GM18951 (cell line): ENCODE results near the gene PLXNA2.

Experiments
- POLR2A ChIP-seq: IDR thresholded peaks from 4 replicates; pipeline ENCODE4 v1.6.1; 2011; ENCODE audit warnings: mild to moderate bottlenecking; ENCODE audit not compliant: insufficient read length, insufficient read depth; ENCODE audit errors: extremely low read depth
- in situ Hi-C: fragments of 300-500 bp; cut with MboI; formaldehyde crosslinking; loops from one replicate; pipeline ENCODE4 v1.12.0; 2022; ENCODE audit warnings: low sequenced_read_pairs, mixed read lengths, inconsistent platforms; ENCODE audit not compliant: unreplicated experiment

The PLXNA2 gene

GRCh38 chr1:208243967-208244916, at the start of gene PLXNA2:
Gene PLXNA2, minus strand, starts transcription at chr1:208244384. Its CDS starts 26,462 bp downstream, at chr1:208217922.
- in situ Hi-C loops, result no loop called here
- no peak for TF ChIP-seq POLR2A

GRCh38 chr1:208292908-208293307, 48.7 kb upstream of the PLXNA2 start:
- TF ChIP-seq POLR2A, result no peak
- in situ Hi-C loops, result no loop called here

- TF ChIP-seq POLR2A, result no peak
- in situ Hi-C loops, result no loop called here
These were observed 47.9 kb upstream of the PLXNA2 start for GRCh38 chr1:208291923-208292711.

GRCh38 chr1:208291129-208291528, 46.9 kb upstream of the PLXNA2 start:
- no peak for TF ChIP-seq POLR2A
- in situ Hi-C loops, result no loop called here

GRCh38 chr1:208289716-208290115, 45.5 kb upstream of the PLXNA2 start:
- in situ Hi-C loops, result no loop called here
- no peak for TF ChIP-seq POLR2A

- TF ChIP-seq POLR2A, result no peak
- in situ Hi-C loops, result no loop called here
These were observed 44.3 kb upstream of the PLXNA2 start for GRCh38 chr1:208288495-208288894.

- in situ Hi-C loops, result no loop called here
- no peak for TF ChIP-seq POLR2A
These were observed 36.7 kb upstream of the PLXNA2 start for GRCh38 chr1:208280681-208281450.

- in situ Hi-C loops, result no loop called here
- TF ChIP-seq POLR2A, result no peak
These were observed 35.8 kb upstream of the PLXNA2 start for GRCh38 chr1:208279826-208280588.

- TF ChIP-seq POLR2A, result no peak
These were observed 34.5 kb upstream of the PLXNA2 start for GRCh38 chr1:208278638-208279037.

GRCh38 chr1:208276757-208277435, 32.7 kb upstream of the PLXNA2 start:
- in situ Hi-C loops, result no loop called here
- no peak for TF ChIP-seq POLR2A

More at GRCh38 chr1:208278638-208279037, 34.5 kb upstream of the PLXNA2 start:
- in situ Hi-C loops, result no loop called here

GRCh38 chr1:208275083-208275482, 30.9 kb upstream of the PLXNA2 start:
- in situ Hi-C loops, result no loop called here
- no peak for TF ChIP-seq POLR2A
